T47D (cell line): ENCODE results near the gene HAPLN3.
"Not testable (repeated sequence)": the region's sequence is repeated elsewhere in the genome, so short reads cannot be mapped to it uniquely, and the experiment has no call there.

Source experiments
- DNase-seq, 2 experiments: peaks; one replicate each; pipeline versions ENCODE4 v3.0.0 to v3.0.0-alpha.2; 2011 to 2012; ENCODE audit warnings: low read depth in 1 of 2, low spot score in 1 of 2
- JUND ChIP-seq: IDR thresholded peaks from 2 replicates; pipeline ENCODE4 v1.6.1; 2012; ENCODE audit warnings: low read depth
- in situ Hi-C: cut with HindIII; loops from 2 replicates; pipeline ENCODE4 v1.10.0; 2016; ENCODE audit warnings: low sequenced_read_pairs, low pct_unique_long_range_greater_than_20kb

HAPLN3 gene

DNA sequence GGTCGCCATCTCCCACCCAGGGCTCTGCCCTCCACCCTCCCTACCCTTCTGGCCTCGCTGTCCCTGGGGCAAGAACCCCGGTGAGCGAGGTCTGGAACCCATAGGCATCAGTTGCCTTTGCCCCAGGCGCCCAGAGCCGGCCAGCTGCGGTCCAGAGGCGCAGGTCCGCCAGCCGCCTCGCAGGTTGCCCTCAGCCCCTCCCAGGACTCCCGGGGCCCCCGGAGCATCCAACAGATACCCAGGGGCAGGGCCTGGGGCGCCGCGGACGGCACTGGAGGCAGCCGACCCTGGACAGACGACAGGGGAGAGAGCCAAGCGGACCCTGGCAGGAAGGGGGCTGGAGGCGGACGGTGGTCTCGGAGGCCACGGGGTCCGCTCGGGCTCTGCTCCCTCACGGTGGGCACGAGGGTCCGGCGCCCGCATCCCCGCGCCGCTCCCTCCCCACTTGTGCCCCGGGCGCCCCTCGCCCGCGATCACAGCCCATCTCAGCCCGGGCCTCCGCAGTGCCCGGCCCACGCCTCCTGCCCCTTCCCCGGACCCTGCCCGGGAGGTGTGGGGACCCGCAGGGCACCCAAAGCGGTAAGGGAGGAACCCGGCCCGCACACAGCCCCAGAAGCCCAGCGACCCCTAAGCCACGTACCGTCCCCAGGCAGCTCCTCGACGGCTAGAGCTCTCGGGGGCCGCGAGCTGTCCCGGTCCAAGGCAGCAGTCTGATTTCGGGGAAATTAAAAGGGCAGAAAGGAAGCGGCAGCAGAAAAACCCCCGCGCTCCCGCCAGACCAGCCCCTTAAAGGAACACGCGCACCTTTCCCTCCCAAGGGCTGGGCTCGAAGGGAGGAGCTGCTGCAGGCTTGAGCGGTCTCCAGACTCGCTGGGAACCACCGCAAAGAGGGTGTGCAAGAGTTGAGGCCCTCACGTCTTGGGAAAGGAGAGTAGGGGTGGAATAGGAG is at the start of gene HAPLN3:
TSS of gene HAPLN3 (minus strand) at position 726 of the 949 bp plus-strand sequence. CDS start 8,246 bp downstream, outside the sequence.
- no peak for TF ChIP-seq JUND
- in situ Hi-C loops, result no loop called here
- DNase-seq, result no peak

DNA sequence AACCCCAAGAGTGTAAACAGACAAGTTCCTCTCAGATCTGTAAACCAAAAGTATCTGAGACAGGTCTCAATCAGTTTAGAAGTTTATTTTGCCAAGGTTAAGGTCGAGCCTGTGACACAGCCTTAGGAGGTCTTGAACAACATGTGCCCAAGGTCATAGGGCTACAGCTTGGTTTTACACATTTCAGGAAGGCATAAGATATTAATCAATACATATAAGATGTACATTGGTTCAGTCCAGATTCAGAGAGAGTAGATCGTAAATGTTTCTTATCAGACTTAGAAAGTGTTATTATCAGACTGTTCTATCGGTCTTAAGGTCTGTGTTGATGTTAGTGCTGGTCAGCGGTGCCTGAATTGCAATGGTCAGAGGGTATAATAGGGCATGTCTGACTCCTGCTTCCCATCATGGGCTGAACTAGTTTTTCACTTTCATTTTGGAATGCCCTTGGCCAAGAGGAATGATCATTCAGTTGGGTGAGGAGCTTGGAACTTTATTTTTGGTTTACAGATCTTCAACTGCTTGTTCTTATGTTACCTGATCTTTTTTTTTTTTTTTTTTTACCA is 44.8 kb upstream of the HAPLN3 start:
- in situ Hi-C loops, result no loop called here

GRCh38 chr15:88939486-88939806 is 44.1 kb upstream of the HAPLN3 start:
- in situ Hi-C loops, result no loop called here
- TF ChIP-seq JUND, result no peak
- DNase-seq, result no peak

More for the DNA sequence above, 44.8 kb upstream of the HAPLN3 start:
- DNase-seq, result no peak
- TF ChIP-seq JUND, result no peak

DNA sequence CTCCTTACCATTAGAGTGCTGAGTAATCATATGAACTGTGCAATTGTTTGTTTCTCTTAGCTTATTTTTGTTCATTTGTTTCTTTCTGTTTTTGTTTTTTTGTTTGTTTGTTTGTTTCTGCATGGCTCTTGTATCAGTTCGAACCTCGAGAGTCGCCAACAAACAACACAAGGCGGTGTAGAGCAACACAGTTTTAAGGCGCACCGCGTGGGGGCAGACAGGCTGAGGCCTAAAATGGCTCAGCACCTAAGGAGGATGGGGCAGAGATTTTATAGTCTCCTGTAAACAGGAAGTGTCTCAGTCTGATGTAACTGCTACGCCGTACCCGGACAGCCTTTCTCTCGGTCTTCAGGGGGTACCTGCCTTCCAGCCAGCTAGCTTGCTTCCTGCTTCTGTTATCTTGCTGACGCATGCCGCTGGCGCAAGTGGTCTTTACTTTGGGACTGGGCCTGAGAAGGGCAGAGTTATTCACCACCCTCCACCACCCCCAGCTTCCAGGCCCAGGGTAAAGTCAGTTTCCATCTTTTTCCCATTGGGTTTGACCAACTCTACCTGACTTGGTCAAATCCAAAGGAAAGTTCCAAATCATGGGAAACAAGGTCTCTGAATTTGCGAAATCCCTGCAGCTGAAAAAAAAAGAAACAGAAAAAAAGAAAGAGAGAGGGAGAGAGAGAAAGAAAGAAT is 43.6 kb upstream of the HAPLN3 start:
- no peak for DNase-seq
- no peak for TF ChIP-seq JUND
- in situ Hi-C loops, result no loop called here

DNA sequence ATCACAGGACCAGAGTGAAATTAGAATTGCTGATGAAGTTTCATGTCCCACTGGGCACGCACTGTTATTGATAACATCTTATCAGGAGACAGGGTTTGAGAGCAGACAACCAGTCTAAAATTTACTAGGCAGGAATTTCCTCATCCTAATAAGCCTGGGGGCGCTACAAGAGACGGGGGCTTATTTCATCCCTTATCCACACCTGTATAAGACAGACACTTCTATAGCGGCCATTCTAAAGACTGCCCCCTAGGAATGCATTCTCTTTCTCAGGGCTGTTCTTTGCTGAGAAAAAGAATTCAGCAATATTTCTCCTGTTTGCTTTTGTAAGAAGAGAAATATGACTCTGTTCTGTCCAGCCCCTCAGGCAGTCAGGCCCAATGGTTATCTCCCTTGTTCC is 39.1 kb upstream of the HAPLN3 start:
- in situ Hi-C loops, DNase-seq: not testable (repeated sequence)

GRCh38 chr15:88932875-88933330 is 37.6 kb upstream of the HAPLN3 start:
- no peak for DNase-seq
- in situ Hi-C loops, result no loop called here
- no peak for TF ChIP-seq JUND

DNA sequence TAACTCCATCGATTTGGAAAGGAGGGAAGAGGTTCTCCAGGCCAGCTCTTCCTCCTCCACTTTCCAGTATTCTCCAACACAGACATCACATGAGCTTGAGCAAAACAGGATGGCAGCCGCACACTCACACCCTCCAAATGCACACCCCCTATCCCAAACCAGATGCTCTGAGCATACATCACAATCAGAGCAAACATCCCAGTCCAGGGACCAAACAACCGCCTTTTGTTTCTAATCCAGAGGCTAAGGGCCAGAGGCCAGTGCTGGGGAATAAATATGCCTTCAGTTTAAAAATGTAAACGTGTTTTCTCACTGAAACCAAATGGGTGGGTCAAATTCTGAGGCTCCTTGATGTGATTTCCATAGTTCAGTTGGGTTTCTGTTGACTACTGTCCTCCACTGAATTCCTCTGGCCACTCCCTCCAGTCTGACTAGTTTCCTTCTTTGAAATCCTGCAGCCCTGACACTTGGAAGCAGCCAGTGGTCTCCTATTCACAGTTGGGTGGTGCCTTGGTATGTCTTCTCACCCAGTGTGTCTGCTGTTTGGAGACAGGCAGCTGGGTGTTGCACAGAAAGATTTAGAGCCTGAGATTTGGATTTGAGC is 37.0 kb upstream of the HAPLN3 start:
- in situ Hi-C loops, result no loop called here
- TF ChIP-seq JUND, result no peak

DNA sequence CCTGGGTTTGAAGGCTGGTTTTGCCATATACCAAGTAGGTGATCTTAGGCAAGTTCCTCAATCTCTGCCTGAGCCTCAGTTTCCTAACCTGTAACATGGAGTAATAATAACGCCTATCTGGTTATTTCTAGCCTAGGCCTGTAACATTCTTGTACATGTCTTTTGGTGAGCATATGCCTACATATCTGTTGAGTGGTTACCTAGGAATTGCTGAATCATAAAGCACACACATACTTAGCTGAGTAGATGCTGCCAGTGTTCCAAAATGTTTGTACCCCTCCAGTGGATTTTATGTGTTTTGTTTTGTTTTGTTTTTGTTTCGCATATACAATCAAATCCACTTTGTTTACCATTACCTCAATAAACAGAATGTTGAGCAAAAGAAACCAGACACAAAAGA is 35.2 kb upstream of the HAPLN3 start:
- in situ Hi-C loops, result no loop called here
- no peak for DNase-seq
- no peak for TF ChIP-seq JUND

More for the DNA sequence above, 37.0 kb upstream of the HAPLN3 start:
- no peak for DNase-seq

- in situ Hi-C loops, result not testable (repeated sequence)
Observed at GRCh38 chr15:88929358-88930098, 34.2 kb upstream of the HAPLN3 start.

GRCh38 chr15:88928192-88928591 is 32.8 kb upstream of the HAPLN3 start:
- DNase-seq, in situ Hi-C loops: not testable (repeated sequence)

More at GRCh38 chr15:88929358-88930098, 34.2 kb upstream of the HAPLN3 start:
- not testable (repeated sequence) for DNase-seq

GRCh38 chr15:88925648-88926047 is 30.3 kb upstream of the HAPLN3 start:
- DNase-seq, in situ Hi-C loops: not testable (repeated sequence)

DNA sequence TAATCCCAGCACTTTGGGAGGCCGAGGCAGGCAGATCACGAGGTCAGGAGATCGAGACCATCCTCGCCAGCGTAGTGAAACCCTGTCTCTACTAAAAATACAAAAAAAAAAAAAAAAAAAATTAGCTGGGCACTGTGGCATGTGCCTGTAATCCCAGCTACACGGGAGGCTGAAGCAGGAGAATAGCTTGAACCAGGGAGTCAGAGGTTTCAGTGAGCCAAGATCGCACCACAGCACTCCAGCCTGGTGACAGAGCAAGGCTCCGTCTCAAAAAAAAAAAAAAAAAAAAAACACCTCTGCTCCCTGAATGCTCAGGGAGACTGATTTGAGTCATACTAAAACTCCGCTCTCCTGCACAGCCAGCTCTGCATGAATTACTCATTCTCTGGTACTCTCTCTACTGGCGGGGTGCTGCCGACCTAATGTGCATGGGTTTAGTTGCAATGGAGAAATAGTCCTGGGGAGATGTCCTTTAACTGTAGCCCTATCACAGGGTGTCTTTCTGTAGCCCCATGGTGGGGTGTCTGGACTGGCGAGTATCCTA is 25.6 kb upstream of the HAPLN3 start:
- DNase-seq, in situ Hi-C loops: not testable (repeated sequence)
